ENCODE measurements around the gene DNAJC4. TPM values are rescaled to one million over a fixed set of nuclear protein-coding genes. Genes with fewer than 3 reads are reported as not detected.

DNAJC4 gene
- polyA plus RNA-seq, 1 donor (not counting 4 experiments of a cell fraction or from before 2014, with no cell fraction given): 12.2 TPM

DNA sequence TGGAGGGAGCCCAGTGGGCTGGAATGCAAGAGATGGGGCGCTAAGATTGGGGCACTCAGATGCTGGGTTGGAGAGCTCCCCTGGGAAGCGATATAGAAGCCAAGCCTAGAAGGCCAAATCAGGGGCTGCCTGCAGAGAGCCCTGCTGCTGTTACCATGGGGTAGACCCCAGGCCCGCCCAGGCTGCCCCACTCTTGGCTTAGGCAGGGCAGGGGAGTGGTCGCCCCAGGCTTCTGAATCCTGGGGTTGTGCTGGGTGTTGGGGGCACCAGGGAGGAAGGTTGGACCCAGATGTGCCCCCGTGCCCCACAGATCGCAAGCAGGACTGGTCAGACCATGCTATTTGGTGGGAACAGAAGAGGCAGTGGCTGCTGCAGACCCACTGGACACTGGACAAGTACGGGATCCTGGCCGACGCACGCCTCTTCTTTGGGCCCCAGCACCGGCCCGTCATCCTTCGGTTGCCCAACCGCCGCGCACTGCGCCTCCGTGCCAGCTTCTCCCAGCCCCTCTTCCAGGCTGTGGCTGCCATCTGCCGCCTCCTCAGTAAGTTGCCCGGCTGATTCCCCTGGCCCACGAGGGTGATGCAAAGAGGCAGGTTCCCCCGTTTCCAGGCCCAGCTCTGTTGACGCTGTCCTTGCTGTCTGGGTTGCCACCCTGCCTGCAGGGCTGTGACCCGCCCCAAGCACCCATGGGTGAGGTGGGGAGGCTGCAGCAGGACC, 19.9 kb upstream of the DNAJC4 start:
- Histone ChIP-seq H3K9ac (ENCODE audit: control insufficient read depth, extremely low read depth, insufficient read depth, low read length) (no peak overlapping the region), H3K4me3 (ENCODE audit: control insufficient read depth in 2 of 3, extremely low read depth in 1 of 3, insufficient read depth in 2 of 3, low read depth in 1 of 3, low read length in 3 of 3) (no peak overlapping the region), H3K79me2 (ENCODE audit: control insufficient read depth, insufficient read depth, low read length) (no peaks in the 10 kb centered on the region), H3K4me1 (ENCODE audit: control insufficient read depth, extremely low read depth, insufficient read depth, low read length) (no peaks in the 10 kb centered on the region), H3K27me3 (ENCODE audit: control insufficient read depth, extremely low read depth, insufficient read depth, low read length) (no peaks in the 10 kb centered on the region), H3K9me1 (ENCODE audit: control insufficient read depth, extremely low read depth, insufficient read depth, low read length) (no peaks in the 10 kb centered on the region), H3K4me2 (ENCODE audit: control insufficient read depth, extremely low read depth, insufficient read depth, low read depth, low read length) (no peak overlapping the region), H4K20me1 (ENCODE audit: control insufficient read depth, extremely low read depth, insufficient read depth, low read length) (peaks cover 2% of the 10 kb centered on the region), H3K9me3 (ENCODE audit: control insufficient read depth, low read depth, low read length) (no peaks in the 10 kb centered on the region), H3K36me3 (ENCODE audit: control insufficient read depth in 2 of 2, extremely low read depth in 1 of 2, insufficient read depth in 2 of 2, low read length in 2 of 2) (peaks cover 10 to 21% of the 10 kb centered on the region in 2 experiments), H2AFZ (ENCODE audit: control insufficient read depth, low read length) (no peak overlapping the region), H3K27ac (ENCODE audit: control insufficient read depth, insufficient read depth, low read length) (no peak overlapping the region)
- dilution Hi-C loops (cut with MboI; ENCODE audit: extremely low pct_ligation_motif_present, low sequenced_read_pairs): no loop called here
- DNase-seq (ENCODE audit: low read depth, low spot score): no peak
- TF ChIP-seq EZH2 (IDR thresholded peaks at IDR 0.05; ENCODE audit: low read length): no peak
- TF ChIP-seq, protein P1, sequence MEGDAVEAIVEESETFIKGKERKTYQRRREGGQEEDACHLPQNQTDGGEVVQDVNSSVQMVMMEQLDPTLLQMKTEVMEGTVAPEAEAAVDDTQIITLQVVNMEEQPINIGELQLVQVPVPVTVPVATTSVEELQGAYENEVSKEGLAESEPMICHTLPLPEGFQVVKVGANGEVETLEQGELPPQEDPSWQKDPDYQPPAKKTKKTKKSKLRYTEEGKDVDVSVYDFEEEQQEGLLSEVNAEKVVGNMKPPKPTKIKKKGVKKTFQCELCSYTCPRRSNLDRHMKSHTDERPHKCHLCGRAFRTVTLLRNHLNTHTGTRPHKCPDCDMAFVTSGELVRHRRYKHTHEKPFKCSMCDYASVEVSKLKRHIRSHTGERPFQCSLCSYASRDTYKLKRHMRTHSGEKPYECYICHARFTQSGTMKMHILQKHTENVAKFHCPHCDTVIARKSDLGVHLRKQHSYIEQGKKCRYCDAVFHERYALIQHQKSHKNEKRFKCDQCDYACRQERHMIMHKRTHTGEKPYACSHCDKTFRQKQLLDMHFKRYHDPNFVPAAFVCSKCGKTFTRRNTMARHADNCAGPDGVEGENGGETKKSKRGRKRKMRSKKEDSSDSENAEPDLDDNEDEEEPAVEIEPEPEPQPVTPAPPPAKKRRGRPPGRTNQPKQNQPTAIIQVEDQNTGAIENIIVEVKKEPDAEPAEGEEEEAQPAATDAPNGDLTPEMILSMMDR (optimal IDR thresholded peaks at IDR 0.05 in 1 of 3, IDR thresholded peaks at IDR 0.05 in 1 of 3, conservative IDR thresholded peaks at IDR 0.05 in 1 of 3; ENCODE audit: extremely low read depth in 1 of 3, insufficient read depth in 2 of 3, low read length in 3 of 3): no peak
- FAIRE-seq: no peak

DNA sequence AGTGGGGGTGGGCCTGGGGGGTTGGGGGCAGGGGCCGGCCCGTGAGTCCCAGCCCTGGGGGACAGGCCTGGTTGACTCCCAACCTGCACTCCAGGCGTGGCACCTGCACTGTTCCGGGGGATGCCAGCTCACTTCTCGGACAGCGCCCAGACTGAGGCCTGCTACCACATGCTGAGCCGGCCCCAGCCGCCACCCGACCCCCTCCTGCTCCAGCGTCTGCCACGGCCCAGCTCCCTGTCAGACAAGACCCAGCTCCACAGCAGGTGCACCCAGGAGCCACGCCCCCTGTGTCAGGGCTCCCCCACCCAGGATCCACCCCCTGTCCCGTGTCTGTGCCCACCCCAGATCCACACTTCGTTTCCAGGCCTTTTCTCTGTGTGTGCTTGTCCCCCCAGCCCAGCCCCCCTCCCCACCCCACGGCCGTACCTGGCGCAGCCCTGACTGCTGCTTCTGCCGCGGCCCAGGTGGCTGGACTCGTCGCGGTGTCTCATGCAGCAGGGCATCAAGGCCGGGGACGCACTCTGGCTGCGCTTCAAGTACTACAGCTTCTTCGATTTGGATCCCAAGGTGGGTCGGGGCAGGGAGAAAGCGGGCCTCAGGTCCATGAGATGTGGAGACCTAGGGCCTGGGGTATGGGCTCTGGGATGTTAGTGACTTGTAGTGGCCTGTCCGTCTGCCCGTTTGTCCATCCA, 19.0 kb upstream of the DNAJC4 start:
- Histone ChIP-seq H3K4me2 (ENCODE audit: control insufficient read depth, extremely low read depth, insufficient read depth, low read depth, low read length) (no peak overlapping the region), H3K27me3 (ENCODE audit: control insufficient read depth, extremely low read depth, insufficient read depth, low read length) (no peaks in the 10 kb centered on the region), H3K9me1 (ENCODE audit: control insufficient read depth, extremely low read depth, insufficient read depth, low read length) (no peaks in the 10 kb centered on the region), H3K4me1 (ENCODE audit: control insufficient read depth, extremely low read depth, insufficient read depth, low read length) (no peaks in the 10 kb centered on the region), H4K20me1 (ENCODE audit: control insufficient read depth, extremely low read depth, insufficient read depth, low read length) (no peaks in the 10 kb centered on the region), H3K9ac (ENCODE audit: control insufficient read depth, extremely low read depth, insufficient read depth, low read length) (no peak overlapping the region), H3K4me3 (ENCODE audit: control insufficient read depth in 2 of 3, extremely low read depth in 1 of 3, insufficient read depth in 2 of 3, low read depth in 1 of 3, low read length in 3 of 3) (no peak overlapping the region), H3K36me3 (ENCODE audit: control insufficient read depth in 2 of 2, extremely low read depth in 1 of 2, insufficient read depth in 2 of 2, low read length in 2 of 2) (peaks cover 2 to 17% of the 10 kb centered on the region in 2 experiments), H3K27ac (ENCODE audit: control insufficient read depth, insufficient read depth, low read length) (no peak overlapping the region), H3K79me2 (ENCODE audit: control insufficient read depth, insufficient read depth, low read length) (no peaks in the 10 kb centered on the region), H2AFZ (ENCODE audit: control insufficient read depth, low read length) (no peak overlapping the region), H3K9me3 (ENCODE audit: control insufficient read depth, low read depth, low read length) (no peaks in the 10 kb centered on the region)
- no peak for DNase-seq (ENCODE audit: low read depth, low spot score)
- FAIRE-seq: no peak
- TF ChIP-seq, protein P1 (optimal IDR thresholded peaks at IDR 0.05 in 1 of 3, IDR thresholded peaks at IDR 0.05 in 1 of 3, conservative IDR thresholded peaks at IDR 0.05 in 1 of 3; ENCODE audit: extremely low read depth in 1 of 3, insufficient read depth in 2 of 3, low read length in 3 of 3): no peak
- no peak for TF ChIP-seq EZH2 (IDR thresholded peaks at IDR 0.05; ENCODE audit: low read length)
- dilution Hi-C loops (cut with MboI; ENCODE audit: extremely low pct_ligation_motif_present, low sequenced_read_pairs): no loop called here
